GM19397 (cell line): Measurements from ENCODE around the gene PLXNC1.

ENCODE experiments used
- ATAC-seq: cut with Tn5 transposase; IDR thresholded peaks from one replicate; pipeline ENCODE4 v1.9.1; 2021; ENCODE audit warnings: mild to moderate bottlenecking, moderate library complexity; ENCODE audit not compliant: unreplicated experiment

PLXNC1 gene

DNA sequence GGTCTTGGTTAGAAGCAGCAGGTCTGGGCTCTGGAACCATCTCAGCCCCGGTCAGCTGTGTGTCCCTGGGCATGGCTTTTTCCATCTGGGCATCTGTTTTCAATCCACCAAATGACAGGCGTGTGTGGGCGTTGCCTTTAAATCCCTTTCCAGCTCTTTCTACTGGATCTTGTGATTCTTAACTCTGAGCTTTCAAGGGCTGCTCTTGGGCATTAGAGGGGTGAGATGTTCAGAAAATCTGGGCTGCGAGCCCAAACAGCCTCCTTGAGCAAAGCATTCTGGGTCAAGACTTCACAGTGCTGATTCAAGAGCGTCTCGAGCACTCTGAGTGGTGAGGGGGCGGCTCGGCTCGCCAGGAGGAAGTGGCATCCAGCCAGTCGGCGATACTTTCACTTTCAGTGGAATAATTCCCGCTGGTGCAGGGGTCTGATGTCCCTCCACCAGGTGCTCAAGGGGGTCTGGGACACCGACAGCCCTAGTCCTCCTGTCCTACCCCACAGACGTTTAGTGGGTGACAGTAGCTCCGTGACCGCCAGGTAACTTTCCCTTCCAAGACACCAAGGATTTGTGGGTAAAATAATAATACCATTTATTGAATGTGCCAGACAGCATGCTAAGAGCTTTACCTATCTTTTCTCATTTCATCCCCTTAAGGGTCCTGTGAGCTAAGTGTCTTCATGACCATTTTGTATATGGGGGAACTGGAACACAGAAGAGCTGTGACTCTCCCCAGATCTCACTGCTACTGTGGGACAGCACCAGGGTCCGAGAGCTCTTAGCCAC, 114.0 kb downstream of the PLXNC1 start:
- ATAC-seq, result peak; percentile 51

GRCh38 chr12:94263011-94263811, 114.8 kb downstream of the PLXNC1 start:
- ATAC-seq, result peak; percentile 36

DNA sequence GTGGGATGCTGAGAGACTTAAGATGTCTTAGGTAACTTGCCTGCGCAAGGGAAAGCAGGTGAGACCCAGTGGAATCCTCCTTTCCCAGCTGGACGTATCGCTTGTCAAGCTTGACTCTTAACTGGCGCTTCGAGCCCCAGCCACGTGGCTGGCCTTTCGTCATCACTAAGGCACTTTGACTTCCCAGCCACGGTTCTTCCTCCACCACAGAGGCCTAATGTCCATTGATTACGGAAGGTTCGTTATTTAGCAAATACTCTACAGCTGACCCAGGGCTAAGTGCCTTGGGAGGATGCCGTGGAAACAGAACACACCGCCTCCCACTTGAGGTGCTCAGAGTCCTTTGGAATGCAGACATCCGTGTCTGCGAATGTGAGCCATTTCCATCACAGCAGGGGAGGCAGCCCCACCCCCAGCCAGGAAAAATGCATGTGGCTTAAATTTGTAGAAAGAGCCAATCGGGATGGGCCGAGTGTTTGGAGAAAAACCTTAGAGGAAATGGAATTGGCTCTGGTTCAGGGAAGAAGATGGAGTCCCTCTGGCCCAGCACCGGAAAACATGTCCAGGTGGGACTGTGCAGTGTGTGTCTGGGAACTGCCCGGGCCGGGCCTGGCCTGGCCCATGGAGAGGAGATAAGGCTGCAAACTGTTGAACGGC, 115.7 kb downstream of the PLXNC1 start:
- no peak for ATAC-seq

- ATAC-seq, result no peak
Observed at GRCh38 chr12:94264736-94265485, 116.5 kb downstream of the PLXNC1 start.

- no peak for ATAC-seq
Observed at GRCh38 chr12:94265539-94265938, 117.2 kb downstream of the PLXNC1 start.

GRCh38 chr12:94265966-94266745, 117.8 kb downstream of the PLXNC1 start:
- ATAC-seq, result no peak

DNA sequence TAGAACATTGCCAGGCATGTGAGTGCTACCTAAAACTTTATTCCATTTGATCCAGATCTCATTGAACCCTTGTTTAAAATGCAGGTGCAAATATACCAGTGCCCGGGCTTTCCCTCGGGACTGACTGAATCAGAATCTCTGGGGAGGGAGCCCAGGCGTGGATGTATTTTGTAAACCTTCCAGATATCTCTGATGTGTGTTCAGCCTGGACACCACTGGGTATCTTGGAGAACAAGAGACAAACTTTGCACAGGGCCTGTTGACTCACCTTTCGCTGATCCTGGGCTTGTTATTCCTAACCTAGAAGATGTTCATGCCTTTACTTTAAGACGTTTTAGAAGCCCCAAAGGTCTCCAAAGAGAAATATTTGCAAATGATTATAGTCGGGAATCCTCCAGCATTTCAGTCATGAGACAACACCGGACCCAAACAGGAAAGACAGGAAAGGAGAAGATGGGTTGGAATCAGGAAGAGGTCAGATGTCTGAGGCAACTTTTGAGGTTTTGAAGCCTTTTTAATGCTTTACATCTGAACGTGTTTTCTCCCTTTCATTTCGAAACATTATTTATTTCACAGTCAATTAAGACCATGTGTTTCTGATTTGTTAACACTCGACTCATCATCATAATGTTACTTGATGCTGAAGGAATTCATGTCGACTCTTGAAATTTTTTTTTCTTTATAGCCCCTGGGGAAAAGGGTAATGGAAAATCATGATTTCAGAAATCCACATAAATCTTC, 118.6 kb downstream of the PLXNC1 start:
- ATAC-seq, result no peak

DNA sequence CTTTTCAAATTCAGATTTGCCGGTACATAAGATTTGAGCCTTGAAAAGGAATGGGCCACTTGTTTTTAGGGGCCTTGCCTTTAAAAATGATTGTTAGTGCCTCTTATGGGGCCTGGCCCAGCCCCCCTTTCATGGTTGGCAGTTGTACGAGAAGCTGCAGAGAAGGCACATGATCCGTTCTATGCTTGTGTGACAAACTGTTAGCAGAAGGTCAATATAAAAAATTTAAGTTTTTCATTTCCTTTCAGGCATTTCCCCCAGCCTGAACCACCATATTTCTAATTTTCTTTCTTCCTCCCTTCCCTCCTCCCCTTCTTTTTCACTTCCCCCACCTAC, 119.1 kb downstream of the PLXNC1 start:
- no peak for ATAC-seq

- ATAC-seq, result no peak
Observed at GRCh38 chr12:94267921-94268471, 119.6 kb downstream of the PLXNC1 start.

DNA sequence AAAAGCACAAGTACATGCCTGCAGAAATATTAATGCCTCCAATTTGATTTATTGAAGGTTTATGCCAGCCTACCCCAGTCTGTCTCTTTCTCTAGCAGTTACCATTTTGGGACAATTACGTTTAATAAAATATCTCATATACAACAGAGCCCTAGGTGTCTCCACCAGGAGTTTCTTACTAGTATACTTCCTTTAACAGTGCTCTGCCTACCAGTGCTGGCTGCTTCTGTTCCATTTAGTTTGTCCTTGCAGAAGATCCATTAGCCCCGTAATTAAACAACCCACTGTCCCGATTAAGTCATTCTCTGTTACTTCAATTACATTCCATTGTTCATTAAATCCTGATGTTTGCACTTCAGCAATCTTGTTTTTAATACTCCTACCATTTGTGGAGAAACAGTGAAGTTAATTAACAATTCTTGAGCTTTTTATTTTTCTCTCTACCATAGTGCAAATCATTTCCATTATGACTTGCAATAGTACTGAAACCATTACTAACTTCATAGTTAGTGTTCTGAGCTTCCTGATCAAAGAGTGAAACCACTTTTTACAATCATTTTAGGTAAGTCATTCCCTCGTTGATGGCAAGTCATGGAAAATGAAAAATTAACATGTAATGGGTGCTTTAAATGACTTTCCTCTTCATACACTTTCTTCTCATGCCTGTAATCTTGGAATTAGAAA, 121.1 kb downstream of the PLXNC1 start:
- no peak for ATAC-seq

GRCh38 chr12:94271351-94271750, 123.0 kb downstream of the PLXNC1 start:
- ATAC-seq, result no peak

GRCh38 chr12:94272280-94272679, 123.9 kb downstream of the PLXNC1 start:
- no peak for ATAC-seq

GRCh38 chr12:94273272-94273671, 124.9 kb downstream of the PLXNC1 start:
- ATAC-seq, result no peak

DNA sequence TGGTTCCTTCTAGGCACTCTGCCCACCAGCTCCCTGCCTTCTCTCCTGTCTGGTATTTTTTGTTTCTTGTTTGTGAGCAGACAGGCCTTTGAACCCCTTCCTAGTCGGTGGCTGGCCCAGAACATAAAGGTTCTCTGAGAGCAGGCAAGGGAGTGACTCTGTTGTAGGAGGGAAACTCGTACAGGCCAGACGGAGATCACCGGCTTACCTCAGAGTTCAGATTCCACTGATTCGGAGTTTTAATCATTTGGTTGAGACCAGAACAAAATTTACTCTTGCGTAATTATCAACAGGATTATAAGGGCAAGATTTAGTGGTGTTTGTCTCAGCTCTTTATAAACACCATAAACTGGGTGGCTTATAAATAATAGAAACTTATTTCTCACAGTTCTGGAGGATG, 128.3 kb downstream of the PLXNC1 start:
- ATAC-seq, result no peak

GRCh38 chr12:94277426-94278000, 129.1 kb downstream of the PLXNC1 start:
- no peak for ATAC-seq

GRCh38 chr12:94280063-94280462, 131.7 kb downstream of the PLXNC1 start:
- ATAC-seq, result no peak

DNA sequence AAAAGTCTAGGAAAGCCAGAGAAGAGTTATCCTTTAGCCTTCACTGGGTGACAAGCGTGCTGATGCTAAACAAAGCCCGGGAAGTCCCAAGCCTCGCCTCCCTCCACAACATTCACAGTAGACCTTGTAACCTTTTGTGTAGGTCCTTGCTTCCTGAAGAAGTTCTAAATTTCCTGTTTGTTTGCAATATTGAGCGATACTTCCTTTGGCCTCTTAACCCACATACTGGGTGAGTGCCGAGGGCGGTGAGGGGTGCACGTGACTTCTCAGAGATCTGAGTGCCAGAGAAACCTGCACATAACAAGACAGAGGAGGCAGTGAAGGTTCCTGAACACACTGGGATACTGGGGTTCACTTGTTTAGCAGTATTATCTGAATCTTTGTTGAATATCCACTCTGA, 134.3 kb downstream of the PLXNC1 start:
- ATAC-seq, result no peak

- ATAC-seq, result no peak
Observed at GRCh38 chr12:94284046-94284445, 135.7 kb downstream of the PLXNC1 start.
